GM12878 (cell line): ENCODE data around the gene HMCN1. TPM values are rescaled to one million over a fixed set of nuclear protein-coding genes. Genes with fewer than 3 reads are reported as not detected.

Experiments used
- ATAC-seq: fragments of 200-7000 bp; cut with Tn5 transposase; 3 replicates; pipeline ENCODE4 v1.9.1; 2020; ENCODE audit warnings: mild to moderate bottlenecking, moderate library complexity
- BruUV-seq: library from RNA; stranded (reverse); fragments of 400-500 nt; replicated peaks from 2 replicates; lab custom pipeline; 2021; lab: Mats Ljungman, UMichigan
- CTCF ChIA-PET: fragments of 300-600 bp; sonication (Branson Sonifier 250); formaldehyde crosslinking; extraction: SDS; loops from one replicate; lab custom pipeline; 2021; ENCODE audit warnings: inconsistent platforms; lab: Yijun Ruan, JAX
- POLR2A ChIA-PET: fragments of 350-600 bp; formaldehyde crosslinking; extraction: SDS; loops from one replicate; lab custom pipeline; 2021; ENCODE audit warnings: inconsistent platforms; lab: Charles Lee
- RAD21 ChIA-PET: fragments of 300-600 bp; sonication (Branson Sonifier 250); formaldehyde crosslinking; loops from one replicate; lab custom pipeline; 2023; ENCODE audit warnings: antibody characterized with exemption; ENCODE audit not compliant: unreplicated experiment; lab: Charles Lee
- SMC1A ChIA-PET: fragments of 300-600 bp; sonication (Branson Sonifier 250); formaldehyde crosslinking; loops from one replicate; lab custom pipeline; 2023; ENCODE audit not compliant: unreplicated experiment, uncharacterized antibody; lab: Charles Lee
- DNase-seq: peaks from one replicate; pipeline ENCODE4 v3.0.0-alpha.2; 2011; ENCODE audit warnings: low read depth, low spot score
- FAIRE-seq: peaks from 3 replicates; lab custom pipeline; 2011; peaks lifted over from hg19 to GRCh38; lab: Jason Lieb, UNC
- H2AFZ ChIP-seq: 2 replicates; pipeline ENCODE4 v1.6.0; 2011; ENCODE audit warnings: low read depth, low read length, control low read depth; ENCODE audit not compliant: control insufficient read depth
- H3K27ac ChIP-seq: 2 replicates; pipeline ENCODE4 v1.5.1; 2011; ENCODE audit warnings: control low read depth; ENCODE audit not compliant: control insufficient read depth, insufficient read depth
- H3K27me3 ChIP-seq, 2 experiments: replicated peaks in 1 of 2; 2 replicates each; pipeline versions ENCODE4 v1.6.0 to v1.6.1; 2011; ENCODE audit warnings: low read length in 1 of 2; ENCODE audit not compliant: control insufficient read depth in 2 of 2, insufficient read depth in 2 of 2
- H3K36me3 ChIP-seq, 2 experiments: 2 replicates each; pipeline ENCODE4 v1.5.1; 2011; ENCODE audit warnings: low read length in 1 of 2; ENCODE audit not compliant: control insufficient read depth in 2 of 2, insufficient read depth in 2 of 2
- H3K4me1 ChIP-seq: 2 replicates; pipeline ENCODE4 v1.6.1; 2011; ENCODE audit warnings: mild to moderate bottlenecking, low read length, moderate library complexity, mixed read lengths; ENCODE audit not compliant: control insufficient read depth, insufficient read depth
- H3K4me2 ChIP-seq: 2 replicates; pipeline ENCODE4 v1.6.0; 2011; ENCODE audit warnings: control low read depth; ENCODE audit not compliant: control insufficient read depth, insufficient read depth
- H3K4me3 ChIP-seq: fragments of 200-600 bp; sonication (generic); 2 replicates; pipeline ENCODE4 v1.5.1; 2016
- H3K79me2 ChIP-seq: 2 replicates; pipeline ENCODE4 v1.6.0; 2011; ENCODE audit warnings: low read length; ENCODE audit not compliant: control insufficient read depth, insufficient read depth
- H3K9ac ChIP-seq: 2 replicates; pipeline ENCODE4 v1.8.0; 2011; ENCODE audit warnings: low read length, control low read depth, mixed read lengths; ENCODE audit not compliant: control insufficient read depth, insufficient read depth
- H3K9me3 ChIP-seq: replicated peaks from 3 replicates; pipeline ENCODE4 v1.5.1; 2011; ENCODE audit warnings: mild to moderate bottlenecking, low read length; ENCODE audit not compliant: control insufficient read depth, insufficient read depth
- H4K20me1 ChIP-seq: 2 replicates; pipeline ENCODE4 v1.6.0; 2011; ENCODE audit not compliant: control insufficient read depth, insufficient read depth
- ATF7 ChIP-seq: fragments of 450-650 bp; IDR thresholded peaks from 2 replicates; pipeline ENCODE4 v1.6.1; 2016; ENCODE audit warnings: low read depth, mild to moderate bottlenecking
- BCL11A ChIP-seq: IDR thresholded peaks from 2 replicates; pipeline ENCODE4 v1.6.1; 2011; ENCODE audit warnings: low read depth, low read length
- CEBPB ChIP-seq, 2 experiments: fragments of 150-350 bp in 1 of 2; IDR thresholded peaks; 2 replicates each; pipeline ENCODE4 v1.6.1; 2012 to 2014; ENCODE audit warnings: low read depth in 2 of 2, low read length in 2 of 2, borderline replicate concordance in 1 of 2, inconsistent platforms in 1 of 2
- HCFC1 ChIP-seq: fragments of 150-350 bp; IDR thresholded peaks from 2 replicates; pipeline ENCODE4 v1.6.1; 2014; ENCODE audit warnings: low read length
- IKZF1 ChIP-seq: fragments of 450-650 bp; conservative IDR thresholded peaks from 2 replicates; pipeline ENCODE4 v1.6.1; 2017; ENCODE audit warnings: antibody characterized with exemption, mild to moderate bottlenecking
- KDM1A ChIP-seq: fragments of 200-600 bp; sonication (generic); IDR thresholded peaks from 2 replicates; pipeline ENCODE4 v1.6.1; 2016; ENCODE audit warnings: borderline replicate concordance
- POLR2A ChIP-seq: IDR thresholded peaks from 2 replicates; pipeline ENCODE4 v1.6.1; 2011; ENCODE audit warnings: low read depth, mild to moderate bottlenecking, low read length
- RAD51 ChIP-seq: fragments of 450-650 bp; IDR thresholded peaks from 2 replicates; pipeline ENCODE4 v1.6.1; 2016; ENCODE audit warnings: moderate library complexity, mild to moderate bottlenecking, inconsistent platforms
- SIN3A ChIP-seq: IDR thresholded peaks from 2 replicates; pipeline ENCODE4 v1.6.1; 2012; ENCODE audit warnings: low read depth, low read length, improper control_type of control experiment
- SP1 ChIP-seq: IDR thresholded peaks from one replicate; pipeline ENCODE4 v1.6.1; 2011; ENCODE audit warnings: low read depth, low read length
- USF1 ChIP-seq: IDR thresholded peaks from 2 replicates; pipeline ENCODE4 v1.6.1; 2011; ENCODE audit warnings: borderline replicate concordance, low read depth, mild to moderate bottlenecking, moderate library complexity, mixed read lengths, low read length; ENCODE audit not compliant: insufficient read depth; ENCODE audit errors: extremely low read length
- ZBTB4 ChIP-seq: fragments of 450-650 bp; formaldehyde crosslinking; IDR thresholded peaks from 2 replicates; pipeline ENCODE4 v1.4.0; 2022; ENCODE audit warnings: mild to moderate bottlenecking, moderate library complexity
- WGBS: methylation state at CpG from one replicate; pipeline ENCODE4 v1.1.6; 2016; ENCODE audit warnings: low lambda C conversion rate; ENCODE audit not compliant: insufficient replicate concordance, insufficient coverage; ENCODE audit errors: missing lambda C conversion rate; 5-methylcytosine and 5-hydroxymethylcytosine counted together
- in situ Hi-C: fragments of 300-500 bp; cut with MboI; formaldehyde crosslinking; loops from 9 replicates; pipeline ENCODE4 v1.14.3; 2018; ENCODE audit warnings: mixed read lengths
- intact Hi-C: fragments of 100-400 bp; cut with micrococcal nuclease; formaldehyde crosslinking; loops from one replicate; pipeline ENCODE4 v1.14.2; 2022; ENCODE audit not compliant: unreplicated experiment
- polyA plus RNA-seq, 11 experiments: library from polyadenylated mRNA; depleted of rRNA in 4 of 11; unstranded in 6 of 11; stranded (reverse) in 5 of 11; fragments of >200 nt; fragmentation: Nextera tagmentation in 4 of 11; fragmentation: Illumina TruSeq in 1 of 11; extraction: Ambion mirVana in 4 of 11; extraction: Trizol in 1 of 11; gene quantifications; 1 replicate in 1 of 11; 2 replicates in 10 of 11; pipeline versions ENCODE4 v1.2.1 to v1.2.3, GENCODE V29; 2011 to 2016; ENCODE audit warnings: inconsistent platforms in 2 of 11, missing spikeins in 2 of 11, low read depth in 1 of 11
- total RNA-seq, 4 experiments: library from RNA; depleted of rRNA in 3 of 4; stranded (reverse); fragments of >200 nt in 3 of 4; fragmentation: Illumina TruSeq in 1 of 4; extraction: Trizol in 1 of 4; gene quantifications; 2 replicates each; pipeline versions ENCODE4 v1.2.1 to v1.2.3, GENCODE V29; 2013 to 2021

Gene HMCN1
- total and polyA plus RNA-seq, 10 of the 15 experiments (the other 5 are each of a cell fraction or from before 2014, with no cell fraction given): under 0.01 to 0.07 TPM; not detected in 8

- Histone ChIP-seq H3K4me3 (no peak overlapping the region), H3K36me3 (no peaks in the 10 kb centered on the region), H3K27ac (no peak overlapping the region), H3K9me3 (no peaks in the 10 kb centered on the region), H3K4me1 (no peaks in the 10 kb centered on the region), H3K9ac (no peak overlapping the region), H2AFZ (no peak overlapping the region), H3K27me3 (no peaks in the 10 kb centered on the region; a peak in 1 of 4 replicates), H3K79me2 (no peaks in the 10 kb centered on the region), H3K4me2 (no peak overlapping the region), H4K20me1 (no peaks in the 10 kb centered on the region)
- ChIA-PET SMC1A (no interaction called here), POLR2A (no interaction called here), CTCF (no interaction called here), RAD21 (no interaction called here)
- no TSS peak for BruUV-seq
- DNase-seq: no peak
- WGBS: 43% methylated on average over 4 of the region's 4 CpGs
- TF ChIP-seq RAD51 (no peak), IKZF1 (no peak), KDM1A (no peak), SP1 (no peak), CEBPB (IDR thresholded peaks at IDR 0.05; ENCODE audit: borderline replicate concordance in 1 of 2, low read depth in 2 of 2, low read length in 2 of 2) (no peak), ATF7 (no peak)
- no peak for FAIRE-seq
- ATAC-seq: no peak
- in situ Hi-C loops (no loop called here), intact Hi-C loops (no loop called here)
Measured at GRCh38 chr1:186089940-186090339, 355.7 kb downstream of the HMCN1 start.

- ATAC-seq: no peak; the same call in 2 of the 3 replicates
- Histone ChIP-seq H3K9ac (no peak overlapping the region), H3K4me2 (no peak overlapping the region), H3K4me3 (no peak overlapping the region)
- intact Hi-C loops: no loop called here
- RAD21 ChIA-PET: no interaction called here
- TF ChIP-seq BCL11A: no peak
- no peak for TF ChIP-seq USF1
- TF ChIP-seq HCFC1: no peak
- no peak for TF ChIP-seq POLR2A
- no peak for TF ChIP-seq ZBTB4 (CRISPR knock-in tag)
- TF ChIP-seq SIN3A: no peak
- TF ChIP-seq, all 136 proteins: peak for 0
- Histone ChIP-seq H3K4me1 (no peaks in the 10 kb centered on the region), H3K27me3 (no peaks in the 10 kb centered on the region; a peak in 1 of 4 replicates), H3K36me3 (no peaks in the 10 kb centered on the region), H3K79me2 (no peaks in the 10 kb centered on the region), H2AFZ (no peak overlapping the region), H4K20me1 (no peaks in the 10 kb centered on the region), H3K9me3 (no peaks in the 10 kb centered on the region), H3K27ac (no peak overlapping the region)
- CTCF ChIA-PET: interaction anchor here (0.6 kb wide), 1 partner anchor 41 kb away, joined by 3 read pairs; no protein-coding TSS in a partner anchor
- SMC1A ChIA-PET: interaction anchor here (1.2 kb wide), 1 partner anchor 17 kb away, joined by 3 read pairs; no protein-coding TSS in a partner anchor
- in situ Hi-C loops: no loop called here
- no TSS peak for BruUV-seq
- DNase-seq (no peak), FAIRE-seq (no peak)
- POLR2A ChIA-PET: no interaction called here
Measured at GRCh38 chr1:186091222-186091720, 357.1 kb downstream of the HMCN1 start.
